Measurements from ENCODE around the gene SULT1C2. TPM values are rescaled to one million over a fixed set of nuclear protein-coding genes. Genes with fewer than 3 reads are reported as not detected.
A peak's percentile ranks its signal among the peaks of the same experiment; 100 is the strongest.

The SULT1C2 gene
- total RNA-seq, 1 donor from 2014 or later, result 0.28 TPM

GRCh38 chr2:108347786-108348185 lies 59.1 kb downstream of the SULT1C2 start:
- no peak for DNase-seq (ENCODE audit: low spot score)
- no peak overlapping the region for H3K4me2 ChIP-seq

GRCh38 chr2:108348816-108349570 lies 60.3 kb downstream of the SULT1C2 start:
- no peak overlapping the region for H2AFZ ChIP-seq (replicated peaks)

More at GRCh38 chr2:108347786-108348185, 59.1 kb downstream of the SULT1C2 start:
- H2AFZ ChIP-seq (replicated peaks), result no peak overlapping the region
- Mint-ChIP-seq H3K9me3 (peaks cover 2% of the 10 kb centered on the region), H3K4me3 (no peak overlapping the region), H3K4me1 (no peaks in the 10 kb centered on the region), H3K27me3 (ENCODE audit: insufficient read depth, low read depth) (no peaks in the 10 kb centered on the region), H3K27ac (no peak overlapping the region), H3K36me3 (no peaks in the 10 kb centered on the region)
- H3K4me1 ChIP-seq, result peaks cover 2% of the 10 kb centered on the region
- no peak for TF ChIP-seq EZH2 (IDR thresholded peaks at IDR 0.05)
- H3K9ac ChIP-seq, result no peak overlapping the region
- no peaks in the 10 kb centered on the region for H3K27me3 ChIP-seq
- no peak overlapping the region for H3K27ac ChIP-seq
- no peaks in the 10 kb centered on the region for H3K79me2 ChIP-seq (ENCODE audit: low read depth)
- no peaks in the 10 kb centered on the region for H3K36me3 ChIP-seq
- H3K4me3 ChIP-seq, result no peak overlapping the region
- H3K9me3 ChIP-seq (ENCODE audit: low read depth), result no peaks in the 10 kb centered on the region
- H4K20me1 ChIP-seq (ENCODE audit: low read depth), result no peaks in the 10 kb centered on the region
- H3F3A ChIP-seq (ENCODE audit: low read depth), result no peaks in the 10 kb centered on the region

GRCh38 chr2:108349571-108349928 lies 60.9 kb downstream of the SULT1C2 start:
- Histone ChIP-seq H3K27ac (no peak overlapping the region), H3K9ac (no peak overlapping the region), H3K9me3 (ENCODE audit: low read depth) (no peaks in the 10 kb centered on the region), H2AFZ (replicated peaks) (peak overlapping the region; percentile 60), H3K36me3 (no peaks in the 10 kb centered on the region), H3F3A (ENCODE audit: low read depth) (no peaks in the 10 kb centered on the region), H3K79me2 (ENCODE audit: low read depth) (no peaks in the 10 kb centered on the region), H3K4me2 (no peak overlapping the region), H3K4me1 (peaks cover 2% of the 10 kb centered on the region), H4K20me1 (ENCODE audit: low read depth) (no peaks in the 10 kb centered on the region), H3K4me3 (no peak overlapping the region), H3K27me3 (no peaks in the 10 kb centered on the region)
- no peaks in the 10 kb centered on the region for H3K27me3 Mint-ChIP-seq (ENCODE audit: insufficient read depth, low read depth)
- H3K4me3 Mint-ChIP-seq, result no peak overlapping the region
- H3K9me3 Mint-ChIP-seq, result no peaks in the 10 kb centered on the region
- H3K27ac Mint-ChIP-seq, result no peak overlapping the region
- TF ChIP-seq, protein P1, sequence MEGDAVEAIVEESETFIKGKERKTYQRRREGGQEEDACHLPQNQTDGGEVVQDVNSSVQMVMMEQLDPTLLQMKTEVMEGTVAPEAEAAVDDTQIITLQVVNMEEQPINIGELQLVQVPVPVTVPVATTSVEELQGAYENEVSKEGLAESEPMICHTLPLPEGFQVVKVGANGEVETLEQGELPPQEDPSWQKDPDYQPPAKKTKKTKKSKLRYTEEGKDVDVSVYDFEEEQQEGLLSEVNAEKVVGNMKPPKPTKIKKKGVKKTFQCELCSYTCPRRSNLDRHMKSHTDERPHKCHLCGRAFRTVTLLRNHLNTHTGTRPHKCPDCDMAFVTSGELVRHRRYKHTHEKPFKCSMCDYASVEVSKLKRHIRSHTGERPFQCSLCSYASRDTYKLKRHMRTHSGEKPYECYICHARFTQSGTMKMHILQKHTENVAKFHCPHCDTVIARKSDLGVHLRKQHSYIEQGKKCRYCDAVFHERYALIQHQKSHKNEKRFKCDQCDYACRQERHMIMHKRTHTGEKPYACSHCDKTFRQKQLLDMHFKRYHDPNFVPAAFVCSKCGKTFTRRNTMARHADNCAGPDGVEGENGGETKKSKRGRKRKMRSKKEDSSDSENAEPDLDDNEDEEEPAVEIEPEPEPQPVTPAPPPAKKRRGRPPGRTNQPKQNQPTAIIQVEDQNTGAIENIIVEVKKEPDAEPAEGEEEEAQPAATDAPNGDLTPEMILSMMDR (IDR thresholded peaks at IDR 0.05), result no peak
- TF ChIP-seq EZH2 (IDR thresholded peaks at IDR 0.05), result no peak
- TF ChIP-seq EZH2phosphoT487 (IDR thresholded peaks at IDR 0.05), result no peak
- DNase-seq (ENCODE audit: low spot score), result no peak
- no peaks in the 10 kb centered on the region for H3K4me1 Mint-ChIP-seq
- no peaks in the 10 kb centered on the region for H3K36me3 Mint-ChIP-seq

More at GRCh38 chr2:108348816-108349570, 60.3 kb downstream of the SULT1C2 start:
- no peaks in the 10 kb centered on the region for H3F3A ChIP-seq (ENCODE audit: low read depth)
- no peak overlapping the region for H3K9ac ChIP-seq
- no peaks in the 10 kb centered on the region for H4K20me1 ChIP-seq (ENCODE audit: low read depth)
- no peaks in the 10 kb centered on the region for H3K27me3 Mint-ChIP-seq (ENCODE audit: insufficient read depth, low read depth)
- H3K27ac Mint-ChIP-seq, result no peak overlapping the region
- H3K4me1 ChIP-seq, result peaks cover 2% of the 10 kb centered on the region
- no peaks in the 10 kb centered on the region for H3K9me3 ChIP-seq (ENCODE audit: low read depth)
- no peak overlapping the region for H3K4me3 ChIP-seq
- no peak overlapping the region for H3K4me2 ChIP-seq
- no peak overlapping the region for H3K27ac ChIP-seq
- H3K36me3 Mint-ChIP-seq, result no peaks in the 10 kb centered on the region
- no peaks in the 10 kb centered on the region for H3K36me3 ChIP-seq
- no peak overlapping the region for H3K4me3 Mint-ChIP-seq
- H3K4me1 Mint-ChIP-seq, result no peaks in the 10 kb centered on the region
- H3K79me2 ChIP-seq (ENCODE audit: low read depth), result no peaks in the 10 kb centered on the region
- H3K9me3 Mint-ChIP-seq, result no peaks in the 10 kb centered on the region
- no peak for DNase-seq (ENCODE audit: low spot score)
- H3K27me3 ChIP-seq, result no peaks in the 10 kb centered on the region
- no peak for TF ChIP-seq EZH2phosphoT487 (IDR thresholded peaks at IDR 0.05)
- TF ChIP-seq, protein P1 (IDR thresholded peaks at IDR 0.05), result no peak
- TF ChIP-seq EZH2 (IDR thresholded peaks at IDR 0.05), result no peak

DNA sequence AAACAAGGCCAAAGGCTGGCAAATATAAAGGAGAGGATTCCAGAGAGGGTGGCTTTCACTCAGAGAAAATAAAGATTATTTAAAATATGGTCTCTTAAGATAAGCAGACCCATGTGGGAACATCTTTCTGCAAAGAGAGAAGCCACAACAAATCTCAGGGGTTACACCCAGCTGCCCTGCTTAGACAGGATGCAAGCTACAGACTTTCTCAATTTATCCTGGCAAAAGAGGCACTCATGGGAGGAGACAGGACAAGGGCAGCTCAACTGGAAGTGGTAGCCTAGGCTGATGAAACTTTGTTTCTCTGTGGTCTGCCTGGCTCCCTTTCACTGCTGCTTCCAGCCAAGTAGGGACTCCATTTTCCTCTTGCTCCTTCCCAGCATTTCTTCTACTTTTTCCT lies 63.2 kb downstream of the SULT1C2 start:
- H3K9ac ChIP-seq, result no peak overlapping the region
- peaks cover 2% of the 10 kb centered on the region for H3K4me1 ChIP-seq
- H3K27ac Mint-ChIP-seq, result no peak overlapping the region
- H3K9me3 Mint-ChIP-seq, result no peaks in the 10 kb centered on the region
- no peak overlapping the region for H2AFZ ChIP-seq (replicated peaks)
- DNase-seq (ENCODE audit: low spot score), result no peak
- no peak overlapping the region for H3K4me3 Mint-ChIP-seq
- H3K36me3 Mint-ChIP-seq, result no peaks in the 10 kb centered on the region
- no peaks in the 10 kb centered on the region for H3K27me3 ChIP-seq
- no peak overlapping the region for H3K27ac ChIP-seq
- no peaks in the 10 kb centered on the region for H4K20me1 ChIP-seq (ENCODE audit: low read depth)
- H3K4me2 ChIP-seq, result no peak overlapping the region
- H3K9me3 ChIP-seq (ENCODE audit: low read depth), result no peaks in the 10 kb centered on the region
- no peaks in the 10 kb centered on the region for H3K79me2 ChIP-seq (ENCODE audit: low read depth)
- TF ChIP-seq, protein P1 (IDR thresholded peaks at IDR 0.05), result no peak
- no peak for TF ChIP-seq EZH2phosphoT487 (IDR thresholded peaks at IDR 0.05)
- no peak for TF ChIP-seq EZH2 (IDR thresholded peaks at IDR 0.05)
- H3K4me3 ChIP-seq, result no peak overlapping the region
- no peaks in the 10 kb centered on the region for H3K27me3 Mint-ChIP-seq (ENCODE audit: insufficient read depth, low read depth)
- H3K4me1 Mint-ChIP-seq, result no peaks in the 10 kb centered on the region
- no peaks in the 10 kb centered on the region for H3K36me3 ChIP-seq
- no peaks in the 10 kb centered on the region for H3F3A ChIP-seq (ENCODE audit: low read depth)
